Ascending aorta (tissue), 2 donors: ENCODE data around the gene CHST11. TPM values are rescaled to one million over a fixed set of nuclear protein-coding genes. Genes with fewer than 3 reads are reported as not detected.

Source experiments
- DNase-seq, 2 donors: peaks; one replicate each; pipeline ENCODE4 v3.0.0-alpha.2; 2019; ENCODE audit warnings: low spot score in 2 of 2
- H3K27ac ChIP-seq, 2 donors: fragments of 200-600 bp; sonication (generic); one replicate each; pipeline ENCODE4 v1.5.1; 2016 to 2017; ENCODE audit warnings: mild to moderate bottlenecking in 1 of 2
- H3K27me3 ChIP-seq: fragments of 200-600 bp; sonication (generic); one replicate; pipeline ENCODE4 v1.5.1; 2017
- H3K36me3 ChIP-seq, 2 donors: fragments of 200-600 bp; sonication (generic); one replicate each; pipeline ENCODE4 v1.5.1; 2016
- H3K4me1 ChIP-seq, 2 donors: fragments of 200-600 bp; sonication (generic); one replicate each; pipeline ENCODE4 v1.5.1; 2016 to 2017; ENCODE audit warnings: mild to moderate bottlenecking in 1 of 2
- H3K4me3 ChIP-seq, 2 donors: fragments of 200-600 bp; sonication (generic); one replicate each; pipeline ENCODE4 v1.5.1; 2016 to 2017; ENCODE audit warnings: mild to moderate bottlenecking in 1 of 2
- H3K9me3 ChIP-seq, 2 donors: fragments of 200-600 bp; sonication (generic); one replicate each; pipeline ENCODE4 v1.5.1; 2016
- CTCF ChIP-seq, 3 experiments: fragments of 200-600 bp in 2 of 3; fragments of 450-650 bp in 1 of 3; sonication (generic) in 2 of 3; IDR thresholded peaks; one replicate each; pipeline ENCODE4 v1.5.1; 2016 to 2019; ENCODE audit warnings: antibody characterized with exemption in 3 of 3, mild to moderate bottlenecking in 1 of 3, moderate library complexity in 1 of 3
- intact Hi-C: fragments of 100-400 bp; cut with DNase I; formaldehyde crosslinking; loops from one replicate; pipeline ENCODE4 v1.15.1; 2023
- total RNA-seq: library from RNA; depleted of rRNA; stranded (reverse); fragments of >200 nt; gene quantifications from one replicate; pipeline ENCODE4 v1.1.0, GENCODE V29; 2016

Gene CHST11
- total RNA-seq, 1 donor from 2014 or later: 63.2 TPM

- Histone ChIP-seq H3K4me3 (no peak overlapping the region), H3K9me3 (no peaks in the 10 kb centered on the region), H3K4me1 (peaks cover 0 to 7% of the 10 kb centered on the region in 2 donors), H3K27me3 (no peaks in the 10 kb centered on the region), H3K27ac (no peak overlapping the region), H3K36me3 (no peaks in the 10 kb centered on the region)
- no peak for DNase-seq
- intact Hi-C loops: no loop called here
- TF ChIP-seq CTCF (IDR thresholded peaks at IDR 0.05): no peak
These were observed 132.3 kb downstream of the CHST11 start for GRCh38 chr12:104588921-104589590.

- Histone ChIP-seq H3K4me3 (no peak overlapping the region), H3K4me1 (peaks cover 0 to 7% of the 10 kb centered on the region in 2 donors), H3K27ac (no peak overlapping the region), H3K36me3 (no peaks in the 10 kb centered on the region), H3K9me3 (no peaks in the 10 kb centered on the region), H3K27me3 (no peaks in the 10 kb centered on the region)
- TF ChIP-seq CTCF (IDR thresholded peaks at IDR 0.05): no peak
- intact Hi-C loops: no loop called here
- DNase-seq: no peak
These were observed 133.3 kb downstream of the CHST11 start for GRCh38 chr12:104590022-104590421.

GRCh38 chr12:104591257-104591885 lies 134.6 kb downstream of the CHST11 start:
- Histone ChIP-seq H3K9me3 (no peaks in the 10 kb centered on the region), H3K4me1 (peaks cover 5 to 10% of the 10 kb centered on the region in 2 donors), H3K36me3 (no peaks in the 10 kb centered on the region), H3K27ac (no peak overlapping the region), H3K27me3 (no peaks in the 10 kb centered on the region), H3K4me3 (no peak overlapping the region)
- TF ChIP-seq CTCF (IDR thresholded peaks at IDR 0.05): no peak
- intact Hi-C loops: no loop called here
- no peak for DNase-seq

- Histone ChIP-seq H3K4me3 (no peak overlapping the region), H3K9me3 (no peaks in the 10 kb centered on the region), H3K27me3 (no peaks in the 10 kb centered on the region), H3K4me1 (peaks cover 5 to 9% of the 10 kb centered on the region in 2 donors), H3K36me3 (no peaks in the 10 kb centered on the region), H3K27ac (no peak overlapping the region)
- no peak for DNase-seq
- intact Hi-C loops: no loop called here
- TF ChIP-seq CTCF (IDR thresholded peaks at IDR 0.05): no peak
These were observed 136.7 kb downstream of the CHST11 start for GRCh38 chr12:104593482-104593881.

GRCh38 chr12:104596134-104596799 lies 139.5 kb downstream of the CHST11 start:
- DNase-seq: peak in 1 of 2 donors; percentile 78

More at GRCh38 chr12:104596134-104596799, 139.5 kb downstream of the CHST11 start:
- H3K4me3 ChIP-seq: peak overlapping the region in 1 of 2 donors; percentile 14
- no peaks in the 10 kb centered on the region for H3K9me3 ChIP-seq
- H3K27me3 ChIP-seq: no peaks in the 10 kb centered on the region
- H3K4me1 ChIP-seq: peaks cover 5 to 9% of the 10 kb centered on the region in 2 donors
- H3K36me3 ChIP-seq: no peaks in the 10 kb centered on the region
- no peak overlapping the region for H3K27ac ChIP-seq
- intact Hi-C loops: no loop called here
- peak in 1 of 3 experiments; percentile 11 for TF ChIP-seq CTCF (IDR thresholded peaks at IDR 0.05)
